Left lung (tissue), 10 donors: ENCODE data around the gene DHX35. TPM values are rescaled to one million over a fixed set of nuclear protein-coding genes. Genes with fewer than 3 reads are reported as not detected.
A peak's percentile ranks its signal among the peaks of the same experiment; 100 is the strongest.

ENCODE experiments used
- ATAC-seq: fragments of 200-7000 bp; cut with Tn5 transposase; one replicate; pipeline ENCODE4 v1.9.1; 2020; ENCODE audit warnings: moderate library complexity
- DNase-seq, 4 donors: peaks; one replicate each; pipeline ENCODE4 v3.0.0-alpha.2; 2013 to 2020
- H3K27ac ChIP-seq, 2 donors: fragments of 200-600 bp; sonication (generic) in 1 of 2; one replicate each; pipeline versions ENCODE4 v1.5.0 to v1.8.0; 2020 to 2021
- H3K27me3 ChIP-seq, 2 donors: fragments of 200-600 bp; sonication (generic) in 1 of 2; one replicate each; pipeline versions ENCODE4 v1.5.0 to v1.8.0; 2020 to 2021
- H3K36me3 ChIP-seq, 2 donors: fragments of 200-600 bp; sonication (generic) in 1 of 2; one replicate each; pipeline versions ENCODE4 v1.5.0 to v1.8.0; 2020 to 2021
- H3K4me1 ChIP-seq, 2 donors: fragments of 200-600 bp; one replicate each; pipeline ENCODE4 v1.8.0; 2021
- H3K4me3 ChIP-seq, 2 donors: fragments of 200-600 bp; sonication (generic) in 1 of 2; one replicate each; pipeline versions ENCODE4 v1.5.0 to v1.8.0; 2020 to 2021; ENCODE audit warnings: mild to moderate bottlenecking in 1 of 2
- H3K9me3 ChIP-seq, 2 donors: fragments of 200-600 bp; sonication (generic) in 1 of 2; one replicate each; pipeline versions ENCODE4 v1.5.0 to v1.8.0; 2020 to 2021
- intact Hi-C, 2 donors: fragments of 100-400 bp; cut with DNase I; formaldehyde crosslinking; loops; one replicate each; pipeline versions ENCODE4 v1.11.2 to v1.14.2; 2022
- polyA plus RNA-seq, 6 donors: library from polyadenylated mRNA; unstranded; fragments of 120-200 nt; gene quantifications; one replicate each; pipeline ENCODE4 v1.2.1, GENCODE V29; 2013; ENCODE audit not compliant: insufficient read length in 6 of 6
- total RNA-seq, 2 donors: library from RNA; stranded (reverse); fragmentation: NEBNext Ultra II Directional; extraction: Animal tissue kit (Norgen Biotek cat#: 25700); gene quantifications; one replicate each; pipeline ENCODE4 v1.2.1, GENCODE V29; 2021
- TF ChIP-seq, protein P1 (sequence below), 2 donors: fragments of 200-600 bp; sonication (generic) in 1 of 2; IDR thresholded peaks; one replicate each; pipeline versions ENCODE4 v1.5.0 to v1.8.0; 2021; ENCODE audit warnings: antibody characterized with exemption in 2 of 2
- donor health status: DM: no; HTN: yes; CAD: no.
- donor health status: DM: no; HTN: no; CAD: no.

The DHX35 gene
- total and polyA plus RNA-seq, 8 donors: 7.5 to 17.7 (median 16.4) TPM

DNA sequence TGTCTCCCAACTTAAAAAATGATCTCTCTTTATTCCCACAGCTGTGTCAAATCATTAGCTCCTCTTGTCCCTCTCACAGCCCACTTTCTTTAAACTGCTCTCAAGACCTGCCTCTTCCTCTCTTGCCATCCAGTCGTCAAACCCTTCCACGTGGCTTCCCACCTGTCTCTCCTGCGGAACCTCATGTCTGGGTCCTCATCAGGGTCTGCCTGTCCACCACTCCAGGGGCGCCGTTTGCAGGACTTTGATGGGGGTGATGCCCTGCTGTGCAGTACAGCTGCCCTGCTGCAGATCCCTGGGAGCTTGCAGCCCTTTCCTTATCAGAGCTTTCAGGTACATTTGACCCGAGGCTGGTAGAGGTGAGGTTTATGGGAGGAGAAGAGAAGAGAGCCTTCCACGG, 114.8 kb downstream of the DHX35 start:
- intact Hi-C loops: no loop called here

DNA sequence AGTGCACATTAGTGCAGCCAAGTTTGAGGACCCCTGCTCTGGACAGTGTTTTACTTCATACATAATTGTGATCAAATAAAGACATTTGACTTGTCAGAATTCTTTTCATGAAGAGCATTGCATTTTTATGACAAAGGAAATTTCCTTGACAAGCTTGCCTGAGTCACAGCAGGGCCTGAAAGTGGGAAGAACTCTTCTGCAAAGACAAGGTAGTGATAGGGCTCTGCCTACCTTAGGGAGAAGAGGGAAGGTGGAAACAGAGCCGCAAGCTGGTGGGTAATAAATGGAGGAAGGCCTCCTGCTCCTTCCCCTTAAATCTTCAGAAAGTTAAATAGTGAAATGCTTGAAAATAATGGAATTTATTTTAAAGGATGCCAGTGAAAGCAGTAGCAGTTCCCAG, 118.2 kb downstream of the DHX35 start:
- ATAC-seq (no peak), DNase-seq (no peak)
- intact Hi-C loops: no loop called here
- Histone ChIP-seq H3K9me3 (no peaks in the 10 kb centered on the region), H3K27me3 (peaks cover 0 to 43% of the 10 kb centered on the region in 2 donors), H3K4me3 (no peak overlapping the region), H3K27ac (no peak overlapping the region), H3K4me1 (no peaks in the 10 kb centered on the region), H3K36me3 (no peaks in the 10 kb centered on the region)
- TF ChIP-seq, protein P1, sequence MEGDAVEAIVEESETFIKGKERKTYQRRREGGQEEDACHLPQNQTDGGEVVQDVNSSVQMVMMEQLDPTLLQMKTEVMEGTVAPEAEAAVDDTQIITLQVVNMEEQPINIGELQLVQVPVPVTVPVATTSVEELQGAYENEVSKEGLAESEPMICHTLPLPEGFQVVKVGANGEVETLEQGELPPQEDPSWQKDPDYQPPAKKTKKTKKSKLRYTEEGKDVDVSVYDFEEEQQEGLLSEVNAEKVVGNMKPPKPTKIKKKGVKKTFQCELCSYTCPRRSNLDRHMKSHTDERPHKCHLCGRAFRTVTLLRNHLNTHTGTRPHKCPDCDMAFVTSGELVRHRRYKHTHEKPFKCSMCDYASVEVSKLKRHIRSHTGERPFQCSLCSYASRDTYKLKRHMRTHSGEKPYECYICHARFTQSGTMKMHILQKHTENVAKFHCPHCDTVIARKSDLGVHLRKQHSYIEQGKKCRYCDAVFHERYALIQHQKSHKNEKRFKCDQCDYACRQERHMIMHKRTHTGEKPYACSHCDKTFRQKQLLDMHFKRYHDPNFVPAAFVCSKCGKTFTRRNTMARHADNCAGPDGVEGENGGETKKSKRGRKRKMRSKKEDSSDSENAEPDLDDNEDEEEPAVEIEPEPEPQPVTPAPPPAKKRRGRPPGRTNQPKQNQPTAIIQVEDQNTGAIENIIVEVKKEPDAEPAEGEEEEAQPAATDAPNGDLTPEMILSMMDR (IDR thresholded peaks at IDR 0.05): no peak

More for the DNA sequence above, 114.8 kb downstream of the DHX35 start:
- Histone ChIP-seq H3K4me1 (no peaks in the 10 kb centered on the region), H3K27me3 (peaks cover 0 to 31% of the 10 kb centered on the region in 2 donors), H3K36me3 (no peaks in the 10 kb centered on the region), H3K9me3 (no peaks in the 10 kb centered on the region), H3K27ac (no peak overlapping the region), H3K4me3 (no peak overlapping the region)
- no peak for ATAC-seq
- TF ChIP-seq, protein P1 (IDR thresholded peaks at IDR 0.05): no peak
- no peak for DNase-seq

DNA sequence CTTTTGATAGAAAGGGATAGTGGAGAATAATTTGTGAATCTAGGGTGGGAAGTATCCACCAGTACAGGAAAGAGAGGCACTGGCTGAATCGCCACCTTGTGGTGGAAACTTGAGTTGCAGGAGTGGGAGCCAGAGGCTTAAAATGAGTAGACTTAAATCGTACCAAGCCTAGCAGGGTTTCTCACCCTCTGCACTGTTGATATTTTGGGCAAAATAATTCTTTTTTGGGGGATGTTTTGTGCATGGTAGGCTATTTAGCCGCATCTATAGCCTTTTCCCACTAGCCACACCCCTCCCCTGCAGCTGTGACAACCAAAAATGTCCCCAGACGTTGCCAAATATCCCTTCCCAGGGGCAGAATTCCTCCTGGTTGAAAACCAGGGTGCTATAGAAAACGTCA, 119.1 kb downstream of the DHX35 start:
- TF ChIP-seq, protein P1 (IDR thresholded peaks at IDR 0.05): peak; percentile 92 to 95
- no peaks in the 10 kb centered on the region for H3K4me1 ChIP-seq
- ATAC-seq (peak; percentile 95), DNase-seq (peak in 3 of 4 donors; percentile 47 to 77 (median 69))
- H3K27me3 ChIP-seq: peaks cover 0 to 43% of the 10 kb centered on the region in 2 donors
- H3K4me3 ChIP-seq: no peak overlapping the region
- no peak overlapping the region for H3K27ac ChIP-seq
- no peaks in the 10 kb centered on the region for H3K36me3 ChIP-seq
- no peaks in the 10 kb centered on the region for H3K9me3 ChIP-seq
- intact Hi-C loops: no loop called here

DNA sequence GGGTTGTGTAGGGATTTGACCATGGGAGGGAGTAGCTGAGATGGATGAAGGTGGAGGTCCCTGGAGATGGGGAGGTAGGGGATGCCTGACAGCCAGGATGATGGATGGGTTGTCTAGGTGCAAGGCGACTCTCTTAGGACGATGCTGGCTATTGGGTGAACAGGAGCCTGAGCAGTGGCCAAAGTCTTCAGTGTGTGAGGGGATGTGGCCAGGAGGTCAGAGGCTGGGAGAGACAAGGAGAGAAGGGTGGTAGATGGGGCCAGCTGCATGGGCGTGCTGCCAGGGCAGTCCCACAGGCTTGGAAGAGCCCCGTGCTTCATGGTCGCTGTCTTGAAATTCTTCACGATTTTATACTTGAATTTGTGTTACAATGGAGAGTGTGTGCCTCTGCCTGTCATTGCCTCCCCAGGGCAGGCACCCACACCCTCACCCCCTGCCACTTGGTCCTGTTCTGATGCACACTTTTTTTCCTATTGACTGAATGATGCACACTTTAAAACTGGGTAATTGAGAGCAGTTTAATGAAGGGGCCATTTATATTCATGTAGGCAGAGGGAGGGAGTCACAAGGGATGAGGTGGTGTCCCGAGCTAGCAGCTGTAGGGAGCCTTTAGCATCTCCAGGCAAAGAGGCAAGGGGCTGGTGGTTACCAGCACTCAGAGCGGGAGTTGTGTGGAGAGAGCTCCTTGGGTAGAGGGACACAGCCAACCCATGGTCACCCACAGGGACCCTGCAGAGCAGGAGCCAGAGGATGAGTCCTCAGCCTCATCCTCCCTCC, 120.7 kb downstream of the DHX35 start:
- H3K27me3 ChIP-seq: peaks cover 0 to 35% of the 10 kb centered on the region in 2 donors
- H3K9me3 ChIP-seq: no peaks in the 10 kb centered on the region
- no peak for DNase-seq
- no peak overlapping the region for H3K4me3 ChIP-seq
- intact Hi-C loops: no loop called here
- no peaks in the 10 kb centered on the region for H3K36me3 ChIP-seq
- no peak for ATAC-seq
- no peak overlapping the region for H3K27ac ChIP-seq
- no peaks in the 10 kb centered on the region for H3K4me1 ChIP-seq
- TF ChIP-seq, protein P1 (IDR thresholded peaks at IDR 0.05): no peak

DNA sequence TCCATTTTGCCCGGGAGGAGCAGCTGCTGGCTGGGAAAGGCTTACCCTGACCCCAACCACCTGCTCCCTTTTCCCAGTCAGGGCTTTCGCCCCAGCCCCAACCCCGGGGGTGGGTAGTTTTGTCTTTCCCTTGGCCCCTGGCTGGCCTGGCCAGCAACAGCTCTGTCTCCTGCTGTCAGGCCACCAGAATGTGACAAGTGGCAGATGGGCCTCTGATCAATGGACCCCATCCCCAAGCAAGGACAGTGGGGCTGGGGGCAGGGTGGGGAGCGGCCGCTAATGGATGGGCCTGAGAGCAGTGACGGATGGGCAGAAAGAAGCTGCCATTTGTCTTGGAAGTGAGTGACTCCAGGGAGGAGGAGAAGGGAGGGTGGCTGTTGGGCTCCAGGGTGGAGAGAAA, 121.6 kb downstream of the DHX35 start:
- intact Hi-C loops: no loop called here
- H3K9me3 ChIP-seq: no peaks in the 10 kb centered on the region

More for the DNA sequence above, 121.6 kb downstream of the DHX35 start:
- TF ChIP-seq, protein P1 (IDR thresholded peaks at IDR 0.05): no peak
- no peak for DNase-seq
- no peak for ATAC-seq
- H3K4me1 ChIP-seq: no peaks in the 10 kb centered on the region
- H3K36me3 ChIP-seq: no peaks in the 10 kb centered on the region
- no peak overlapping the region for H3K4me3 ChIP-seq
- no peak overlapping the region for H3K27ac ChIP-seq
- H3K27me3 ChIP-seq: peaks cover 0 to 27% of the 10 kb centered on the region in 2 donors
